Astrocyte of the hippocampus (primary cell): ENCODE measurements around the gene GLI1.
A peak's percentile ranks its signal among the peaks of the same experiment; 100 is the strongest.

Experiments
- DNase-seq: peaks from one replicate; pipeline ENCODE4 v3.0.0; 2011; ENCODE audit warnings: low read depth, low spot score

Gene GLI1

DNA sequence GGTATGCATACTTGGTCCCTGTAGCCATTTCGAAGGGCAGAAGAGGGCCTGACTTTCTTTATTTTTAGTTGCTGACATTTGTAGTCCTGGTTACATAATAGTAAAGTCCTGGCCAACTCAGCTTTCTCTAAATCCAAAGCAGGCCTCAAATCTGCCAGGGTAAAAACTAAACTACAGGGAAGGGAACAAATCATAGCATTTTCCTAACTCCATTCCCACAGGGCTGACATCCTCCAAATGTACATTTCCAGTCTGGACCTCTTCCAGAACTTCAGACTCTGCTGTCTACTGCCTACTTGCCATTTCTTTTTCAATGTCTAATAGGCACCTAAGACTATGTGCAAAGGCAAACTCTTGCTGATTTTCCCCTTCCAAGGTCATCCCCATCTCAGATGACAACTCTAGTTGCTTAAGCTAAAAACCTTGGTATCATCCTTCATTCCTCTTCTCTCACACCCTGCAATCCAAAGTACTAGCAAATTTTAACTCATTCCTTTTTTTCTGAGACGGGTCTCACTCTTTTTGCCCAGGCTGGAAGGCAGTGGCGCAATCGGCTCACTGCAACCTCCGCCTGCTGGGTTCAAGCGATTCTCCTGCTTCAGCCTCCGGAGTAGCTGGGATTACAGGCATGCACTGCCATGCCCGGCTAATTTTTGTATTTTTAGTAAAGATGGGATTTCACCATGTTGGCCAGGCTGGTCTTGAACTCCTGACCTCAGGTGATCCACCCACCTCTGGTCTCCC, 58.8 kb downstream of the GLI1 start:
- DNase-seq = no peak

DNA sequence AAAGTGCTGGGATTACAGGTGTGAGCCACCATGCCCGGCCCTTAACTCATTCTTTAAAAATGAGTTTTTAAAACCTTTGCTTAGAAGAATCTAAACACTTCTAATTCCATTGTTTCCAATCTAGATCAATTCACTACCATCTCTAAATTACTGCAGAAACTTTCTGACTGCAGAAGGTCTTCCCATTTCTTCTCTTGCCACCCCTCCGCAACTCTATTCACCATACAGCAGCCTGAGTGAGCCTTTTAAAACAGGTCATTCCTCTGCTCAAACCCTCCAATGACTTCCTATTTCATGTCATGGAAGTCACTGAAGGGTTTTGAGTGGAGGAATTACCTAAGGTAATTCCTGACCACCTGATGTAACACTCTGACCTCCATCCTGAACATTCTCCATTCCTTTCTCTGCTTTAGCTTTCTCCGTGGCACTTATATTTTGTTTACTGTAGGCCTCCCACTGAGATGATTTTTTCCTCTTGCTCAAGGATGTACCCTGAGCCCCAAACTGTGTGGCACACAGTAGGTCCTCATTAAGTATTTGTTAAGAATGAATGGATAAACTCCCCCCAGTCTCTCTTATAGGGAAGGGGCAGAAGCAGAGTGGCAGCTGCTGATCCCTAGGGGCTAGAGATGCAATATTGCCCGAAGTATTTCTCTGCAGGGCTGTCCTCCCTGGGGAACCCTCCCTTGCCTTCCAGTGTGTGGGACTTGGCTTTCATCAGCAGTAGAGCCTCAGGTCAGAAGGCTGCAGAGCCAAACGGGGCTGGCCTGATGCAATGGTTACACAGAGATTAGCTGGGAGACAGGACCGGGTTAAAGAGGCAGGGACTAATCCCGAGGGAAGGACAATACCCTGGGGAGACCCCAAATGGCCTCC, 59.6 kb downstream of the GLI1 start:
- DNase-seq = peak; percentile 35

DNA sequence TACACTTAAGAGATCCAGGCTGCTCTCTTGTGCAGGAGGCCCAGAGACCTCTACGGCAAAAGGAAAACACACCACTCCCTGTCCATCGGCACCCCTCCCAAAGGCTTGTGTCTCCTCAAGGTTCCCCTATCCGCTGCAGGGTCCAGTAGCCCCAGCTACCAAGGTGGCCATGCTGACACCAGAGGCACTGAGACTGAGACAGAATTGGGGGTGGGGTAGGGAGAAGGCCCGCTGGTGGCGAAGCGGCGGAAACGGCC, 60.1 kb downstream of the GLI1 start:
- no peak for DNase-seq

DNA sequence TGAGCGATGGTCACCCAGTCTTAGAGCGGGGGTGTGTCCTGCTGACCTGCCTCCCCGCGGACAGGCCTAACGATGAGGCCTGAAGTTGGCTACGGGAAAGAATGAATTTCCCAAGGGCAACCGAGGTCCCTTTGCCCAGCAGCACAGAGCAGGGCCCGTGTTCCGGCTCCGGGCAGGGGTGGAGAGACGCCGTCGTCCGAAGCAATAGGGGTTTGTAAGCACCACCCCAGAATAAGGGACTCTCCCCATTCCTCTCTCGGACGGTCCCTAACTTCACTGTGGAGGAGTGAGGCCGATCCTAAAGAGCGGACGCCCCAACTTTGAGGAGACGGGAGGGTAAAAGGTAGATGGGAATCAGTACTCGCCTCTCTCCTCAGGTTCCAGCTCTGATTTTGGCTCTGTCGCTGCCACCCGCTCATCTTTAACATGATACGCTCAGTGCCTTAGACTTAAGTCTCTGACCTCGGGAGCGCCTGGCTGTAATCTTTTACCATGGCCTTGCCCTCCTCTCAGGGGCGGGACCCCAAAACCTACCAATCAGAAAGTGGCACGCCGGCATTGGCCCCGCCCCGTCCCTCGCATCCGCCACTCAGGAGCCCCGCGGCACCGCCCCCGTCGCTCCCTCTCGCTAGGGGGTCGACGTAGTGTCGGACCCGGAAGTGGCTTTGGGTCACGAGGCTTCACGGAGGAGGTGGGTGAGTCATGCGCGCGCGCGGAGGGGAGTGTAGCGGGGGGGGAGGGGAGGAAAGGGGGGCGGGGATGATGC, 60.7 kb downstream of the GLI1 start, which contains the start of gene DDIT3:
Gene DDIT3, minus strand, starts transcription at position 462 of the 766 bp plus-strand sequence. CDS start 3,108 bp downstream, outside the sequence.
- peak; percentile 100 for DNase-seq

DNA sequence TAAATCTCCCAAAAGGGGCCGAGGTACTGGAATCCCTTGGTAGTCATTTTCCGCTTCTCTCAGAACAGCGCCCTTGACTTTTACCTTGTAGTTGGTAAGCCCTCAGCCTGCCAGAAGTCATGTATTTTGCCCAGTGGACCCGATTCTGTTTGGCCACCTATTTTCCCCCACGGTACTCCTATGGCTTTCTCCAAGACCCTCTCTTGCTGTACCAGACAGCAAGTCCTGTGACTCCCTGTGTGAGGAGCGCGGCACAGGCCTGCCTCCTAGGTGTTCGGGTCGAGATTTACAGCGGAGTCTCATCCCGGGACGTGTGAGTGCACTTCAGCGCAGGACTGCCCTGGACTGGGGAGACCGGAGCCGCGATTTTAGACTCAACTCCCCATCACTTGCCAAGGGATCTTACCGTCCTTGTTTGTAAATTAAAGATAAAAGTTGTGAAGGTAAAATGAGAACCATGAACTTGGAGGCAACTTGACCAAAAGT, 62.0 kb downstream of the GLI1 start:
- DNase-seq = peak; percentile 68
